Retinal pigment epithelial cell (primary cell): ENCODE results near the gene UBXN11.

Experiments used
- DNase-seq: peaks from one replicate; pipeline ENCODE4 v3.0.0-alpha.2; 2010; ENCODE audit warnings: low read depth
- H3K4me3 ChIP-seq: 2 replicates; pipeline ENCODE4 v1.5.1; 2011; ENCODE audit warnings: mild to moderate bottlenecking, low read length, control low read depth, moderate library complexity
- TF ChIP-seq, protein P1 (sequence below): conservative IDR thresholded peaks from 2 replicates; pipeline ENCODE4 v1.5.1; 2011; ENCODE audit warnings: low read depth, low read length, control low read depth, inconsistent platforms

The UBXN11 gene

DNA sequence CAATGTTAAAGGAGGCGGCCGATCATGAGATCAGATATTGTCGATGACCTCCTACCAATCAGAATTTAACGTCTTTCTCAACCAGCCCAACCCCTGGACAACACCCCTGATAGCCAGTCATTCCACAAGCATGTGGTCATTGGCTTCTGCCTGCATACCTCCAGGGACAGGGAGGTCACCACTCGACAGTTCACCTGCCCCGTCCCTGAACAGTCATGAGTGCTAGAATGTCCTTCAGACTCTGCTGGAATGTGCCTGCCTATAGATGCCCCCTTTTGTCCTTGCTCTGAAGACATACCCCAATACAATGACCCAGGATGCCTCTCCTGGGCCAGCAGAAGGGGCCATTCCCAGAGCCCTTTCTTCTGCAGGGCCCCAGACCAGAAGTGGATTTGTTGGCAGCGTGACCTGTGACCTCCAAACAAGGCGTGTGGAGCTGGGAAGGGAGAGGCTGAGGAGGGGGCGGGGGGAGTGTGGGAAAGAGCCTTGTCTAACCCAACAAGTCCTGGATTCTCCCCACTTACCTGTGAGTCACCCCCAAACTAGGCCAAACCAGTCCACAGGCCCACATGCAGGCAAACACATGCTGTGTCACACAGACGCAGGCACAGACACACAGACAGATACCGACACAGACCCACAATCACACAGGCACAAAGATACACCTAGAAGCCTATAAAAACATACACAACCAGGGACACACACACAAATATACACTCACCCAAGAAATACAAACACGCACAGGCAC is 45.3 kb upstream of the UBXN11 start:
- no peak for DNase-seq
- TF ChIP-seq, protein P1, sequence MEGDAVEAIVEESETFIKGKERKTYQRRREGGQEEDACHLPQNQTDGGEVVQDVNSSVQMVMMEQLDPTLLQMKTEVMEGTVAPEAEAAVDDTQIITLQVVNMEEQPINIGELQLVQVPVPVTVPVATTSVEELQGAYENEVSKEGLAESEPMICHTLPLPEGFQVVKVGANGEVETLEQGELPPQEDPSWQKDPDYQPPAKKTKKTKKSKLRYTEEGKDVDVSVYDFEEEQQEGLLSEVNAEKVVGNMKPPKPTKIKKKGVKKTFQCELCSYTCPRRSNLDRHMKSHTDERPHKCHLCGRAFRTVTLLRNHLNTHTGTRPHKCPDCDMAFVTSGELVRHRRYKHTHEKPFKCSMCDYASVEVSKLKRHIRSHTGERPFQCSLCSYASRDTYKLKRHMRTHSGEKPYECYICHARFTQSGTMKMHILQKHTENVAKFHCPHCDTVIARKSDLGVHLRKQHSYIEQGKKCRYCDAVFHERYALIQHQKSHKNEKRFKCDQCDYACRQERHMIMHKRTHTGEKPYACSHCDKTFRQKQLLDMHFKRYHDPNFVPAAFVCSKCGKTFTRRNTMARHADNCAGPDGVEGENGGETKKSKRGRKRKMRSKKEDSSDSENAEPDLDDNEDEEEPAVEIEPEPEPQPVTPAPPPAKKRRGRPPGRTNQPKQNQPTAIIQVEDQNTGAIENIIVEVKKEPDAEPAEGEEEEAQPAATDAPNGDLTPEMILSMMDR: no peak
- H3K4me3 ChIP-seq: no peak overlapping the region

DNA sequence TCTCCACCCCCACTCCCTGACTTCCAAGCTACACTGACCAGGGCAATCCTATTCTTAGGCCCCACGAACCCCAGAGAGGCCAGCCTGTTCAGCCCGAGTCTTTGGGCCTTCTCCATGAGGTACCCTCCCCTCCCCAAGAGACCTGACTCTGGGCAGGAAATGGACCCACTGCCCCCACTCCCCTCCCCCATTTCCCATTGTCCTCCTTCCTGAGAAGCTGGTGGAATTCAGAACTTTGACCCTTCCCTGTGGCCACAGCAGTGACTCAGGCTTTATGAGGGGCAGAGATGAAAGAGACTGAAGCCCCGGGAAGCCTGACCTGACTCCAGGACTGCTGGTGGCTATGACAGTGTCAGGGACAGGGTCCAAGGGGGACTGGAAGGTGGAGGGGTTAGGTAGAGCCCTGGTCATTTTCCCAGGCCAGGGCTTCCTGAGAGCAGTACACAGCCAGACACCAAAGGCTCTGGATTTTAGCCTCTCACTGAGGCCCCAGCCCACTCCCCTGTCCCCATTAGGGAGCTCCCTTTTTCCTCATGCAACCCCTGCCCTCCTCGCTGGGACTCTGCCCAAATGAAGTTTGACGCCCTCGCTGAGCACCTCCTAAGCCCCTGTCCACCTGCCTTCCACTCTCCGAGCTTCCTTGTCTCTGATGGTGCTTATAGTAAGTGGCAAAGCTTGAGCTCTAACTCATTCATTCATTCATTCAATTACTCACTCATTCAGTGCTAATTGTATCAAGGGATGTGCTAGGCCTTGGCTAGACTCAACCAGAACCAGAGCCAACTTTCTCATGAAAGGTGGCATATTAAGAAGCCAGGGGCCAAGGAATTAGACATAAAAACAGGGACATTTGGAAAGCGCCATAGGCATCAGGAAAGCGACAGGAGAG is 44.5 kb upstream of the UBXN11 start:
- no peak overlapping the region for H3K4me3 ChIP-seq
- no peak for DNase-seq
- TF ChIP-seq, protein P1: no peak

GRCh38 chr1:26350343-26350700 is 43.9 kb upstream of the UBXN11 start:
- H3K4me3 ChIP-seq: no peak overlapping the region
- TF ChIP-seq, protein P1: no peak
- DNase-seq: no peak

DNA sequence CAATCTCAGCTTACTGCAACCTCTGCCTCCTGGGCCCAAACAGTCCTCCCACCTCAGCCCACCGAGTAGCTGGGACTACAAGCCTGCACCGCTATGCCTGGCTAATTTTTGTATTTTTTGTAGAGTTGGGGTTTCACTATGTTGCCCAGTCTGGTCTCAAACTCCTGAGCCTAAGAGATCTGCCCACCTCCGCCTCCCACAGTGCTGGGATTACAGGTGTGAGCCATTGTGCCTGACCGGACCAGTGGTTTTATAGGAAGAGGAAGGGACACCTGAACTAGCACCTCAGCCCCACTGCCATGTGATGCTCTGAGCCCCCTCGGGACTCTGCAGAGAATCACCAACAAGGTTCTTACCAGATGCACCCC is 43.4 kb upstream of the UBXN11 start:
- TF ChIP-seq, protein P1: no peak
- no peak for DNase-seq
- H3K4me3 ChIP-seq: no peak overlapping the region

DNA sequence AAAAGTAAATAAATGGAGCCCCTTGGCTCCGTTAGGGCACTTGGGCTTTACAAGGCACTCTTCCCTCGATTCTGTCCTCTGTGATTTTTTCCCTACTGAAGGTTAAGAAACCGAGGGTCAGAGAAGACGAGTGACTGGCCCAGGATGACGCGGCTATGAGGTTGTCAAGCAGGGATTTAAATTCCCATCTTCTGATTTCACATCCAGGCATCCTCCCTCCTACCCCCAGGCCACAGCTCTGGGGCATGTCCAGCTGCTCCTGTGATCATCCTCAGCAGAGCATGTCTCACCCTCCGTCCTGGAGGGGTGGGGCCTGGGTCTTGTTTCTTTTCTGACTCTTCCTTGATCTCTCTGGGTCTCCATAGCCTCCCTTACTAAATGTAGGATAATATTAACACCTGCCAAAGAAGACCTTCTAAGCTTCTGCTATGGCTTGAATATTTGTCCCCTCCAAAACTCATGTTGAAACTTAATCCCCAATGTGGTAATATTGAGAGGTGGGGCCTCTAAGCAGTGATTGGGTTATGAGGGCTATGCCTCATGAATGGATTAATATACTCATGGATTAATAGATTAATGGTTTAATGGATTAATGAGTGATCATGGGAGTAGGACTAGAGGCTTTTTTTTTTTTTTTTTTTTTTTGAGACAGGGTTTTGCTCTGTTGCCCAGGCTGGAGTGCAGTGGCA is 42.9 kb upstream of the UBXN11 start:
- no peak for DNase-seq

DNA sequence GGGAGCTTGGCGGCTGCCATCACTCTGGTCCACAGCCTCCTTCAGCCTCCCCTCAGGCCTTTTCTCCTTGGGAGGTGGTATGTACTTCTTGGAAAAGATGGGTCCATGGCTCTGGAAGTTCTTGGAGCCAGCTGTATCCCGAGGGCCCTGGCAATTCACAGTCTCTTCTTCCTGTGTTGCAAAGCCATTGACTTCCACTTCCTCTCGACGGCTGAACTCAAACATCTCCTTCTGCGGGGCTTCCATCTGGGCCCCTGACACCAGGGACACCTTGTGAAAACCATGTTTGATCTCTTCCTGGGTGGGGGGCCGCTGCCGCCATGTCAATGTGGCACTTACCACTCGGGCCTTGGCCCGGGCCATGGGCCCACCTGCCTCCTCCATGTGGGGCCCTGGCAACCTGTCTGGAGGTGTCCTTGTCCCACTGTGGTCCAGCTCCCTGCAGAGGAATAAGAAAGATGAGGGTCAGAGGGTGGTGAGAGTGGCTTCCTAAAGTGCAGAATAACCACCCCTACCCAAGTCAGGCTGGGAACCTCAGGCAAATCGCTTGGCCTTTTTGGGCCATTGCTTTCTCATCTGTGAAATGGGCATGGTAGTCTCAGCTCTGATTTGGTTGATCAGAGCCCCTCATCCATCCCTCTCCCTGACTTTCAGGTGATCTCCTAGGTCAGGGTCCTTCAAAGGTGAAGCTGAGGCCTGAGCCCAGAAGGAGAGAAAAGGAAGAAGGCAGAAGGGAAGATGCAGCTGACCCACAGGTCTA is 40.0 kb upstream of the UBXN11 start:
- TF ChIP-seq, protein P1: no peak
- no peak for DNase-seq
- no peak overlapping the region for H3K4me3 ChIP-seq

More for the DNA sequence above, 42.9 kb upstream of the UBXN11 start:
- H3K4me3 ChIP-seq: no peak overlapping the region
- TF ChIP-seq, protein P1: no peak
